GM21619 (cell line): Measurements from ENCODE around the gene CDK5RAP1.

Experiments
- ATAC-seq: cut with Tn5 transposase; IDR thresholded peaks from one replicate; pipeline ENCODE4 v1.9.1; 2021; ENCODE audit not compliant: unreplicated experiment

CDK5RAP1 gene

DNA sequence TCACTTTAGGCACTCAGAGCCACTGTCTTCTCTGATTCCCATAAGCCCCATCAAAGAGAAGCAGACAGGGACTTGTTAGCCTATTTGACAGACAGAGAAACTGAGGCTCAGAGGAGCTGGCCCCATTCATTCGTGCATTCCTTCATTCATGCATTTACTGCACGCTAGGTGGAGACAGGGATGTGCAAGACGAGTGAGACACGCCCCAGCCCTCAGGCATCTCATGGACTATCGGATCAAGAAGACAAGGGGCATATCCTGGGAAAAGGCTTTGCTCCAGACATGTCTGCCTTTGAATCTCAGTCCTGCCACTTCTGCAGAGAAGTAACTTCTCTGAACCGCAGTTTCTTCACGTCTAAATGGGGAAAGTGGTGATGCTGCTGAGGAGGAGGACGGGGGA, 64.2 kb downstream of the CDK5RAP1 start:
- no peak for ATAC-seq

- no peak for ATAC-seq
Measured at GRCh38 chr20:33336375-33336774, 64.9 kb downstream of the CDK5RAP1 start.

- ATAC-seq = no peak
Measured at GRCh38 chr20:33334111-33334510, 67.2 kb downstream of the CDK5RAP1 start.

DNA sequence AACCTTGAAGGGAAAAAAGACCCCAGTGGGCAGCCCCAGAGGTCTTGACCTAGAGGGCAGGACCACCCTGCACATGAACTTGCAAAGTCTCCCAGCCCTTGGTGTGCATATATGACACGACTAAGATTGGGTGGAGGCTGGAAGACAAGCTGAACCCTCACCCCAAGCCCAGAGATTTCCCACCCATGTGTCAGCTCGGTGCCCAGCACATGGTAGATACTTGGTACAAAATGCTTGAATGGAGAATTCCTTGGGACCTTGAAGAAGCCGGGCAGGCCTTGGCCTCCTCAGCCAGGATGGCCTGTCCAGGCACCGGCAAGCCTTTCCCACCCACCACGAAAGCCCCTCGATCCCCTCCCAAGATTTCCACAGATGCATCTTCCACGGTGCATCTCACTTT, 67.7 kb downstream of the CDK5RAP1 start:
- no peak for ATAC-seq

- no peak for ATAC-seq
Measured at GRCh38 chr20:33332905-33333456, 68.3 kb downstream of the CDK5RAP1 start.

DNA sequence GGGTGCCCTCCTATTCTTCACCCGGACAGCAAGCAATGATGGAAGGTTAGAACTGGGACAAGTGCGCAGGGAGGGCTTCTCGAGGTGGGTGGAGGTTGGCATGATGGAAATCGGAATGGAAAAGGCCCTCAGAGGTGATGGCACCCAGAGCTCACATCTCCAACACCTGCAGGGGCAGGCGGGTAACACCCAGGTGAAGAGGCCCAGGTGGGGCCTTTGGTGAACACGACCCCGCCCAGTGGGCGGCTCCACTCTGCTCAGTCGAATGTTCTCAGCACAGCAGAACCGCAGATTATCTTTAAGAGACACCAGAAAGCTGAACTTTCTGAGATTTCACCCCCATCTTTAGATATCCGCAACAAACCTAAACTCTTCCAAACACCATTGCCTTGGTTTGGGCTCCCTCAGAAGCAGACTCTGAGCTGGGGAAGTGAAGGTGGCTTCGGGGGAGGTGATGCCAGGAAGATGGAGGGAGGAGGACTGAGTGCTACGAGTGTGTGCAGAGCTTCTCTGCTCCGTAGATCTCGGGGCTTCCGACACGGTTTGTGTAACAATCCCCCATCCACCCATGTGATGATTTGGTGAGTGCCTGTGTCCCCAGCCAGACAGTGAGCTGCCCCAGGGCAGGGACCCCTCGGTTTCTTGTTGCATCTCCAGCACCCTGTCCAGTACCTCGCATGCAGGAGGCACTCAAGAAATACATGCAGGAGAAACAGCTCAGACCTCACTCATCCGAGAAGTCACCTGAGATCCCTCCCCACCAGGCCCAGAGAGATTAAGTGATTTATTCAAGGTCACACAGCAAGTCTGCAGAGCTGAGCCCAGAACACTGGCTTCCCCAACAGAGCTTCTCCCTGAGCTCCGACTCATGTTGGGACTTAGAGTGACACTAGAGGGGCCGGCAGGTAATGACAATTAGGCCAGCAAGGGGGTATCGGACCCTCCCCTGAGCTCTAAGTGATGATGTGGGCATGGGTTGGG, 72.9 kb downstream of the CDK5RAP1 start:
- ATAC-seq = no peak

DNA sequence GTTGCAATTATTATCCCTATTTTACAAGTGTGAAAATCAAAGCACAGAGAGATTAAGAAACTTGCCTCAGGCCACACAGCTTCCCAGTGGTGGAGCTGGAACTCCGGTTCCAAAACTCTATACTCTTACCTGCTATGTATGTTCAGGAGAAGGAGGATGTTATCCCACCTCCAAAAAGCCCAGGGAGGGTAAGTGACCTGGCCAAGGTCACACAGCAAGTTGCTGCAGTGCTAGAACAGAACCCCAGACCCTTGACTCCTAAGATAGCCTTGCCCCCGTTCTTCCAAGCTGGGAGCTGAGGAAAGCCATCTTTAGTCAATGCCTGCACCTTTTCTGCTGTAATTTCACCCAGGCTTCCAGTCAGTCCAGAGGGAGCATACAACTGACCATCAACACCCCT, 76.0 kb downstream of the CDK5RAP1 start:
- ATAC-seq = no peak

GRCh38 chr20:33323236-33323635, 78.1 kb downstream of the CDK5RAP1 start:
- no peak for ATAC-seq

- ATAC-seq = no peak
Measured at GRCh38 chr20:33322456-33322855, 78.9 kb downstream of the CDK5RAP1 start.

DNA sequence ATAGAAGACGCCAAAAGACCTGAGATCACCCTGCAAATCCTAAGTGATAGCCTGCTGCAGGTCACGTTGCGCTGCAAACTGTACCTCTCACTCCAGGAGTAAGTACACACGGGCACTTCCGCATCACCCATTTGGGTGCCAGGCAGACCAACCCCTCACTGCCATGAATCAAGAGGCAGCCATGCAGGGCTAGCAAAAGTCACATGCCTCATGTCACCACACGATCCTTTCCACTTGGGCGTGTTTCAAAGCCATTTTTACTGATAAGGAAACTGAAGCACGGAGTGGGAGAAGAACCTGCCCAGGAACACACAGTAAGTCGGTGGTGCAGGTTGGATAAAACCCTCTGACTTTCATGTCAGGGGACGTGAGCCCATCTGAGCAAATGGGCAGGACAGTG, 81.3 kb downstream of the CDK5RAP1 start:
- no peak for ATAC-seq

GRCh38 chr20:33318096-33318429, 83.3 kb downstream of the CDK5RAP1 start:
- no peak for ATAC-seq

GRCh38 chr20:33317424-33318095, 83.8 kb downstream of the CDK5RAP1 start:
- ATAC-seq = no peak

DNA sequence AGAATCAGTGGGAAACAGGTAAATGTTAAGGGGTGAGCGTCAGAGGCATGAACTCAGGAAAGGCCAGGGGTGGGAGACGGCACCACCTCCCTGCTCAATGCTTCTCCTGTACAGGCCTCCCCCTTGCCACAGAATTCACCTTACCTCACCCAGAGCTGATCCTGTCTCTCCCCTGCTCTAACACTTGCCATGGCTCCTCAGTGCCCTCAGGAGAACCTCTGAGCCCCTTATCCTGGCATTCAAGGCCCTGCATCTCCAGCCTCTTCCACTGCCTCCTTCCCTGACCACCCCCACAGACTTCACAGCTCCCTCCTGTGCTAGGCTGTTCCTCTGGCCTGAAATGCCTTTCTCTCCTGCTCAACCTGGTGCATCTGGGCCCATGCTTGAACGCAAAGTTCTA, 84.4 kb downstream of the CDK5RAP1 start:
- ATAC-seq = no peak

GRCh38 chr20:33316343-33316742, 85.0 kb downstream of the CDK5RAP1 start:
- no peak for ATAC-seq

- ATAC-seq = no peak
Measured at GRCh38 chr20:33313686-33314314, 87.5 kb downstream of the CDK5RAP1 start.

DNA sequence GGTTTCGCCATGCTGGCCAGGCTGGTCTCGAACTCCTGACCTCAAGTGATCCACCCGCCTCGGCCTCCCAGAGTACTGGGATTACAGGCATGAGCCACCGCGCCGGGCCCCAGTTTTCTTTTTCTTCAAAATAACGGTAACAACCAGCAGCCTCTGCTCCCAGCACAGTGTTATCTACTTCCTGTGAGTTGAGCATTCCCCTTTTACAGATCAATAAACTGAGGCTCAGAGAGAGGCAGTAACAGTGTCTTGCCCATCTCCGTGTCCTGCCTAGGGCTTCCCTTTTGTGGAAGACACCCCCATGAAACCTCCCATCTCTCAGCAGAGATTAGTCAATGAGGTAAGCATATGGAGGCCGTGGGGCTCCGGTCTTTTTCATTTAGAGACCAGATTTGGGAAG, 88.7 kb downstream of the CDK5RAP1 start:
- ATAC-seq = no peak

GRCh38 chr20:33311996-33312395, 89.3 kb downstream of the CDK5RAP1 start:
- no peak for ATAC-seq

GRCh38 chr20:33311011-33311410, 90.3 kb downstream of the CDK5RAP1 start:
- no peak for ATAC-seq

GRCh38 chr20:33310327-33310899, 90.9 kb downstream of the CDK5RAP1 start:
- ATAC-seq = no peak

- no peak for ATAC-seq
Measured at GRCh38 chr20:33309631-33310030, 91.7 kb downstream of the CDK5RAP1 start.
